RPMI8226 (cell line): ENCODE data around the gene FTO.
"Not testable (repeated sequence)": the region's sequence is repeated elsewhere in the genome, so short reads cannot be mapped to it uniquely, and the experiment has no call there.

ENCODE experiments used
- DNase-seq: peaks from one replicate; pipeline ENCODE4 v3.0.0-alpha.2; 2015

Gene FTO

DNA sequence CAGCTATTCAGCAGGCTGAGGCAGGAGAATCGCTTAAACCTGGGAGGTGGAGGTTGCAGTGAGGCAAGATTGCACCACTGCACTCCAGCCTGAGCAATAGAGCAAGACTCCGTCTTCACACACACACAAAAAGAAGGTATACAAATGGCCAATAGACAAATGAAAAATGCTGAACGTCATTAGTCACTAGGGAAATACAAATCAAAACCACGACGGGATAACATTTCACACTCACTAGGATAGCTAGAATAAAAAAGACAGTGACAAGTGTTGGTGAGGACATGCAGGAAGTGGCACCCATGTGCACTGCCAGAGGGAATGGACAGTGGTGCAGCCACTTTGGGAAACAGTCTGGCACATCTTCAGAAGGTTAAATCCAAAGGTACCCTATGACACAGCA, 172.9 kb downstream of the FTO start:
- DNase-seq, result no peak

DNA sequence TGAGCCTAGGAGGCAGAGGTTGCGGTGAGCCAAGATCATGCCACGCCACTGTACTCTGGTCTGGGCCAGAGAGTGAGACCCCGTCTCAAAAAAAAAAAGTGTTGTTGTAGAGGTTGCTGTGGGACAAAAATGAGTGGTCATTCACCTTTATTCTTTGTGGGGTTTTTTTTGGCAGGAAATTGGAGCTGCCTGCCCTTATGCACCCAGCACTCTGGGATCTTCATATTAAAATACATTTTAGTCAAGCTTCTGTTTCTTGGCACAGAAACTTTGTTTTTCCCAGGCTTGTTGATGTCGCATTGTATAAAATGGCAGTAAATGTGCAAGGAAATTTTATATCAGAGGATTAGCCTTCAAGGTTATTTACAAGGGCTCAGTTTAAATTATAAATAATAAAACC, 174.3 kb downstream of the FTO start:
- DNase-seq, result no peak

DNA sequence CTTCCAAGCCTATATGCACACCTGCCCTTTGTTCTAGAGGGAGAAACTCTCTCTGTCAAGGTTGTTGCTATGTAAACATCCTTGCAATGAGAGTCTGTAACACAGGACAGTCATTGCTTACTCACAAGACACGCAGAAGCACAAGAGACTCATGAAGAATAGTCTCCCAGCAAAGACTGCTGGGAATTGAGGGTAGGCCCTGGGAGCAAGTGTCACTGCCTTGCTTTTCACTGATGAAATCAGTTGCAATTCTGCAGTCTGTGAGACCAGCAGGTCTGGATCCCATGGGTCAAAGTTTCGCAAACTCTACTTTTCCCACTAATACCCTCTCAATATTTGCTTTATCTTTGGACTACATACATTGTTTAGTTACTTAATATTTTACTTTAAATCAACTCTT, 177.4 kb downstream of the FTO start:
- no peak for DNase-seq

DNA sequence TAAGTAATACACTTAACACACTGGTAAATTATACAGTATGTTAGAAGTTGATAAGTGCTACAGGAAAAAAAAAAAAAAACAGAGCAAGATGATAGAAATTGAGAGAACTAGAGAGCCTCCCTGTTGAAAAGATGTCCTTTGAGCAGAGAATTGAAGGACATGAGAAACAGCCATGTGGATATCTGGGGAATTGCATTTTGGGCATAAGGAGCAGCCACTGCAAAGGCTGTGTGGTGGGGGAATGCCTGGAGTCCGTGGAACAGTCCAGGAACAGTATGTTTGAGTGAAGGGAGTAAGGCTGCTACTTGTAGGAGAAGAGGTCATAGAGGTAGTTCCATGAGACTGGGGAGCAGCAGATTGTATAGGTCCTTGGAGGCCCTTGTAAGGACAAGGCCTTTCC, 178.4 kb downstream of the FTO start:
- no peak for DNase-seq

DNA sequence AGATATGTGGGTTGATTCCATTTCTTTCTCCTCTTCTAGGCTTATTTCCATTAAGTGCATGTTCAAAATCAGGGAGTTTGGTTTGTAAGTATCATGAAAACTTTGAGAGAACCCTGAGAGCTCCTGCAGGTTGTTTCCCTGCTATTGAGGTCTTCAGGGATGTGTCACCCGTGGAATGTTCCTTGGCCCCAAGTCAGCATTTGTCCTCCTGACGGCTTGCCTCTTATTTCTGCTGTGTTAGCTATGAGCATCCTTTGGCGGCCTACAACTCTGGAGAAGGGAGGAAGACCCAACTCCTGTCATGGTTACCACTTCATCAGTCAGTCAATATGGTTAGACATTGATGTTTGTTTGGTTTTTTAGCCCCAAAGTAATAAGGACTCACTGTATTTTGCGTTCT, 180.8 kb downstream of the FTO start:
- no peak for DNase-seq

DNA sequence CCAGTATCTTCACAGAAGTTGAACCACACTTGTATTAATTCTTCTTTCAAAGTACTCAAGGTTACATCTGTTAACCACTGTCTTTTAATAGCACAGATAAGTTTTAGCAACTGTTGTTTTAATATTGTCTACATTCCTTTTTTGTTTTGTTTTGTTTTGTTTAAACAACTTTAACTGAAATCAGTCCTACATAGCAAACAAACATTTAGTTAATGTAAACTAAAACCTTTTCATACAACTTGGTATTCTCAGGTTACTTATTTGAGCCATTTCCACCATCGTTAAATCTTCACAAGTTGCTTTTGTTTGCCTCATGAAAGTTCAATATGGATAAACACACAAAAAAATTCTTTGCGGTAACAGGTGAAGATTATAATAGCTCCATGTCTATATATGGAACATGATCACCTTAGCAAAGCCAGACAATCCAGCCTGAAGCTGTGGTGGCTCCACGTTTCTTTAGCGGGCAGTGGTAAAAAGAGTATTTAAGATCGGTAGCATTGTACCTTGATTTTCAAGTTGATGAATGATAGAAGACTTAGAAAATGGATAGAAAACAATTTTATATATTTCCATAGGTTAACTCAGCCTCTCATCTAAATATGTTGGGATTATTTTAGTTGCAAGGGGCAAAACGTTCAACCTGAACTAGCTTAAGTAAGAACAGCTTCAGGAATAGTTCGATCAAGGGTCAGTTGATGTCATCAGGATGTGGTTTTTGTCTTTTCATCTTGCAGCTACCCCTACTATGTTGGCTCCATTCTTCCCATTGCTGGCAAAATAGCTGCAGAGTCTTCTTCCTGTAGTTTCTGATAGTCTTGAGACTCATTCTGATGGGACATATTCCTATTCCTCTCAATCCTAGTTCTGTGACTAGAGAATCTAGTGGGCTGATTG, 182.8 kb downstream of the FTO start:
- no peak for DNase-seq

DNA sequence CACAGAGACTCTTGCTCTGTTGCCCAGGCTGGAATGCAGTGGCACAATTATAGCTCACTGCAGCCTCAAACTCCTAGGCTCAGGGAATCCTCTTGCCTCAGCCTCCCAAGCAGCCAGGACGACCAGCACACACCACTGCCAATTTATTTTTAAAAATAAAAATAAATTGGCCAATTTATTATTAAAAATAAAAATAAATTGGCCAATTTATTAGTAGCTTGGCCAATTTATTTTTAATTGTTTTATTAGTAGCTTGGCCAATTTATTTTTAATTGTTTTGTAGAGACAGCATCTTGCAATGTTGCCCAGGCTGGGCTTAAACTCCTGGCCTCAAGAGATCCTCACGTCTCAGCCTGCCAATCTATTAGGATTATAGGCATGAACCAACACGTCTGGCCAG, 184.3 kb downstream of the FTO start:
- no peak for DNase-seq

DNA sequence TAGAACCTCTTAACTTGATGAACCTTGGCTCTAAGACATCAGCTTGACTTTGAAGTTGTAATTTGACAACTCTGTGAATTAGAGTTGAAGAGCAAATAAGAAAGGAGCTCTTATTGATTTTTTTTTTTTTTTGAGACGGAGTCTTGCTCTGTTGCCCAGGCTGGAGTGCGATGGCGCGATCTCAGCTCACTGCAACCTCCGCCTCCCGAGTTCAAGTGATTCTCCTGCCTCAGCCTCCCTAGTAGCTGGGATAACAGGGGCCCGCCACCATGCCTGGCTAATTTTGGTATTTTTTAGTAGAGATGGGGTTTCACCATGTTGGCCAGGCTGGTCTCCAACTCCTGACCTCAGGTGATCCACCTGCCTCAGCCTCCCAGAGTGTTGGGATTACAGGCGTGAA, 186.9 kb downstream of the FTO start:
- DNase-seq, result not testable (repeated sequence)

DNA sequence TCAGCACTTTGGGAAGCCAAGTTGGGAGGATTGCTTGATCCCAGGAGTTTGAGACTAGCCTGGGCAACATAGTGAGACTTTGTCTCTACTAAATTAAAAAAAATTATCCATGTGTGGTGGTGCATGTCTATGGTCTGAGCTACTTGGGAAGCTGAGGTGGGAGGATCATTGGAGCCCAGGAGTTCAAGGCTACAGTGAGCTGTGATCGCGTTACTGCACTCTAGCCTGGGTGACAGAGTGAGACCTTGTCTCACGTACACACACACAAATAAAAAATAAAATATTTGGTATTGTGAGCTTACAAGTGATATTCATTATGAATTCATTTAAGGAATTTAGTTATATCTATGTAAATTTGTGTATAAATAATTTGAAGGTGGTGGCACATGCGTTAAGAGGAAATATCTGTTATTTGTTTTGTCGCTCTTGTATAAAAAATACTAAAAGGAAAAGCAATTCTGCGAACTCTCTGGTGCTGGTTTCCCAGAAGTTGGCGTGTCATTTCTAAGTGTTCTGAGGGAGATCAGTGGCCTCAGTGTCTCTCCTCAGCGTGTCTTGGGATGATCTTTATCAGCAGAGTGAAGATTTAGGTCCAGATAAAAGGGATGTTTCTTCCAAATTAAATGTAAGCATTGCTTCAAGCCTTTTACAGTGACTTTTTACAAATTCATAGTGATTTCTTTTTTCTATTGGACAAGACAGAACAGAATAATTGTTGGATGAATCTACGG, 187.6 kb downstream of the FTO start:
- DNase-seq, result no peak

DNA sequence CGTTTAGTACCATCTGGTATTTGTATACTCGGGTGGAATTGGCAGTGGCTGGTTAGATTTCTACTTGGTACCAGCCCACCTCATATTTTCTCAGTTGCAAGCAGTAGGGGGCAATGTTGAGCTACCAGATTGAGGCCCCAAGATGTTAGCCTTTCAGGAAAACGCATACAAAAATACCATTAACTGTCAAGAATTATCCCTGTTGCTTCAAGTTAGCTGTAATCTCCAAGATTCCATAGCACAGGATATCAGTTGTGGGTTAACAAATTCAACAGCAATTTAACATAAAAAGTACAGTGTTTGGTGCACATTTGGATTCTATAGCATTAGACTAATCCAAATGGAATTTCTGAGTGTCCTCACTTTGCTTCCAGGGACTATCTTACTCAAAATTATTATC, 188.2 kb downstream of the FTO start:
- DNase-seq, result peak; percentile 57

DNA sequence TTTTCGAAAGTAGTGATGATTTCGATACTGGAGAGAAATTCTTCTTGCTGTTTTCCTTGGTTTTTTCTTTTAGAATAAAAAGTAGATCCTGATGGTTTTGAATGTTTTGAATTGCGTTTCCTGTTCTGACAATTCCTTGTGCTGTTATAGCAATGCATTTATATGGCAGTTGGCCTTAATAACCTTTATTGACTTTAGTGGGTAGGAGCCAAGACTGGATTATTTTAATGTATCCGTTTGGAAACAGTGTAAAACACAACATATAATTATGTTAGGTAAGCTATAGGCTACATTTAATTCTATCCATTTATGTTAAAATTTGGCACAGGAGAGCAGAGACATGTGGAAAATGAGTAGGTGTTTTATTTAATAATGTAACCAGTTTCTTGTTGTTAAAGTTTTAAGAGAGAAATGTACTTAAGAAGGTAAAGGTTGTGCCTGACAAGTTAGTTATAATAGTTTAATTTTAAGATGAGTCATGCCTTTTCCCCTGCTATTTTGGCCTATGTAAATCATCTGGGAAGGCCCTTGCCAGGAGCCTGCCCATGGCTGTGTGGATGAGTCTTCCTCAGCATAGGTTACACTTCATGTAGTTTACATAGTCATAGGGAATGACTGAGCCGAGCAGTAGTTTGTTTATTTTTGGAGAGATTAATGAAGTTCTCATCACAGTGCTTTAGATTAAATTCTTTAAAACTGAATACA, 189.9 kb downstream of the FTO start:
- DNase-seq, result no peak

DNA sequence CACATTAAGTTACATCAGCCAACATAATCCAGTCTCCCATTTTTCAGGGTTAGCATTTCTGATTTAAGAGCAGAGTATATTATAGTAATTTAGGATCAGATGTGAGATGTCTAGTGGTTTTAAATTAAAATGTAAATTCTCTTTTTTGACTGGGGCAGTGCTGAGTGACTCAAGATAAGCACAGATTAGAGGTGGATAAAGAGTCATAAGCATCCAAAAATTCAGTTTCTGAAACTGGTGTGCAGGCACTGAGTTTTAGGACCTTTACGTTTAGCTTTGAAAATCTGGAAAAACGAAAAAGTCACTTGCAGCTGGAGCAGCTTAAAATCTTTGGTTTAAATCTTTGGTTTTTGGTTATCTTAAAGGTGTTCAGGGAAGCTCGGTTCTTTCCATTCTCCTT, 190.7 kb downstream of the FTO start:
- no peak for DNase-seq

DNA sequence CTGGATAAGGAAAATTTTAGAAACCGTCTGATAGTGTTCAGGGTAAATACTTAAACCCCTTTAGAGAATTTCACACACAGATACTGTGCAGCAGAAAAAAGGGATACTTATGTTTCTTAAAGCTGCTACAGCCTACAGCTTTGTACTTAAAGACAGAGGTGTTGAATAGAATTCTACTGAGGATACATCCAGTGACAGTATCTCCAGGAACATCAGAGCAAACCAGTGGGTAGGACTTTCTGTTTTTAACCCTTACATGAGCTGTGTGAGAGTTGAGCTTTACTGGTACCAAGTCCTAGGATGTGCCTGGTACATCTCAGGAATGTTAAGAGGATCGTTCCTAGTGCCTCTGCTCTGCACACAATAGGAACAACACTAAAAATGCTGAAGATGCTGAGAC, 191.5 kb downstream of the FTO start:
- DNase-seq, result no peak

DNA sequence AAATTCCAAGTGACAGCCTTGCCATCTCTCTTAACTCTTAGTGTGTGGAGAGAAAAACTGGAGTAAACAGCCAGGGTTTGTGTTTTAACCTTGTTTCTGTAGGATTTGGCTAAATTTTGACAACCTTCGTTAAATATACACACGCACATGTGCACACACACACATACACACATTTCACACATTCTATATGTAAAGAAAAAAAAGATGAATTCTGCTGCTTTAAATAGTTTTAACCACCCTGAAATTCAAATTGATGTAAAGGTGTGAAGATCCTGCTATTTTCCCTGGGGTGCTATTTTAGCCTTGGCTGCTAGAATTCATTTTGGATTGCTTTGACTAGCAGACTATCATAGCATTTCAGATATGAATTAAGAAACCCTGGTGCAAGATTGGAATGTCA, 191.9 kb downstream of the FTO start:
- no peak for DNase-seq

DNA sequence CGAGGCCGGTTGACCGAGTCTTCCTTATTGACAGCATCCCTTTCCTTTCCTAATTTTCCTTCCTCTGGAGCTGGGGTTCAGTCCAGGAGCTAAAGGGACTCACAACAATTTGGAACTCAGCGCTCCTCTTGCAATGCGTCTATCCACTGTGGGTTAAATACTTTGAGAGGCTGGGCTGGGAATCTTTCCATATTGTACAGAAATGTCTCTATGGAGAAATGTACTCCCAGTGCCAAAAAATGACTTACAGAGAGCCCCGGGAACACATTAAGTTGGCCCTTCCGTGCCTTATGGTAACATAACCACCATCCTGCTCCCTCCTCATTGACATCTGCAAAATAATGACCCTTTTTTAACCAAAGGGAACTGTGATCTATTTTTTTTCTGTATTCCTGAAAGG, 192.8 kb downstream of the FTO start:
- no peak for DNase-seq

DNA sequence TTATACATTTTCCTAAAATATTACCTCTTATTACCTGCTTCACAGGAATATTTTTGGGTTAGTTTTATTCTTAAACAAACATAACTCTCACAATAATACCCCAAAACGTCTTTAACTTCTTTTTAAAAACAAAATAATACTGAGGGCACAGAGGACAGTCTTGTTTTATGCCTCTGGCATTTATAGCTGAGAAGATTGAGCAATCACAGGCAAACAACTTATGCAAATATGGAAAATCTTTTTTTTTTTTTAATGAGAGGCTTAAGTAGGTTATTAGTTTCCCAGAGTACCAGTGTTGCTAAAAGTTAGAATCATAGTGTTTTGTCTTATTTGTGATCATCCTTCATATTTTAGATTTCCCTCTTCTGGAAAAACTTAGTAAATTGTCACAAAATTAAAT, 195.0 kb downstream of the FTO start:
- no peak for DNase-seq

DNA sequence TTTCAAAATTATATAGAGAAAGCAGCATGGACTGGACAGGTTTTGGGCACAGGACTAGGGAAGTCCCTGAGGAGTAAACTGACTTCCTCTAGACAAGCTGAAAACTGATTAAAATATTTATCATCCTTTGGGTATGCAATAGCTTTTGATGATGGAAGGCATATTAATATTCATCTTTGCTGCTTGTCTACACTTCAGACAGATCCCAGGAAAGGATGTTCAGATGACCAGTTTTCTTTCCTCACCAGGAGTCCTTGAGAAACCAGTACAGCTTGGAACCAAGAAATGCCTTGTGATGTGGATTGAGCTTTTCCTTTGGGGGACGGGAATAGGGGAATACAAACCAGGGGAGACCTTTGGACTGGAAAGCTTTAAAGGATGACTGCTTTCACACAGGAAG, 195.5 kb downstream of the FTO start:
- no peak for DNase-seq

DNA sequence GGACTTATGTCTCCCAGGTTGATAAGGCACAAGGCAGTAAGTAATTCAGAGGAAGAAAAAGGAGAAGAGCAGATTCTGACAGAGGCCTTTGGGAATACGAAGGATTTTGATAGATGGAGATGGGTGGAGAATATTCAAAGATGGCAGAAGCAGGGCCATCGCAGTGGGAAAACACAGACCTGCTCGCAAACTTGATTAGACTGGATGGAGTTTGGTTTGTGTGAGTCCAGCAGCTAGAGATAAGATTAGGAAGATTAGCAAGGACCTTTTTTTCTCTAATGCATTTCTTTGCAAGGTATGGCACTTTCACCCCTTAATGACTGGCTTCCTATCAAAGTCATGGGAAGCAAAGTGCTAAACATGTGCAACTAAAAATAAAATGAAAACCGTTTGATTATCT, 196.7 kb downstream of the FTO start:
- no peak for DNase-seq

DNA sequence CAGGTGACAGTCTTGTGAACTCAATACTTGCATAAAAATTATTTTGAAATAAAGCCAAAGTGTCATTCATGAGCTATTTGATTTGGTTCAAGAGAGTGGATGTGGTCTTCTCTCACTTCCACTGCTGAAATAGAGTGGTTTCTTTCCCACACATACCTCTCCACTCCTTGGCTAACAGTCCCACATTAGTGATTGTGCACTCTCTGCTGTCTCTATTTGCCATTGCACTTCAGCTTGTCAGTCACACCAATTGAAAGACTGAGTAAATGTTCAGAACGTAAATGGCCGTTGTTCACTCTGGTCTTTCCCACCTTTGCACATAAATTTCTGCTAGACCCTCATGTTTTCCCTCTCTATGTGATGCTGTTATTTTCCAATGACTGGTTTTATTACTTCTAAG, 197.5 kb downstream of the FTO start:
- no peak for DNase-seq

DNA sequence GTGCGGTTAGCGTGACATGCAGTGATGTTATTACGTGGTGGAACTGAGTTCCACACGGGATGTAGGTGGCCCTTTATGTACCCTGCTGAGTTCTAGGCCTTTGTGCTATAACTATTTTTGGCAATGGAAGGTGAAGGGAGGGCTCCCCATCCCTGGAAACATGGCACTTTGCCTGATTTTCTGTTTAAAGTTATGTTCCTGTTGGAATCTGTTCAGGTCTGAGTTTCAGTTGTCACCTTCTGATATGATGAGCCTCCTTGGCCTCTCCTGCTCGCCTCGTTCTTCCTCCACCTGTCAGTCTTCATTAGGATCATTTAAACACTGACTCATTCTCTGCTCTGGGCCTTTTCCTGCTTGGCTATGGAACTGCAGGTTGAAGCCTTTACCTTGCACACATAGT, 200.6 kb downstream of the FTO start:
- DNase-seq, result no peak

DNA sequence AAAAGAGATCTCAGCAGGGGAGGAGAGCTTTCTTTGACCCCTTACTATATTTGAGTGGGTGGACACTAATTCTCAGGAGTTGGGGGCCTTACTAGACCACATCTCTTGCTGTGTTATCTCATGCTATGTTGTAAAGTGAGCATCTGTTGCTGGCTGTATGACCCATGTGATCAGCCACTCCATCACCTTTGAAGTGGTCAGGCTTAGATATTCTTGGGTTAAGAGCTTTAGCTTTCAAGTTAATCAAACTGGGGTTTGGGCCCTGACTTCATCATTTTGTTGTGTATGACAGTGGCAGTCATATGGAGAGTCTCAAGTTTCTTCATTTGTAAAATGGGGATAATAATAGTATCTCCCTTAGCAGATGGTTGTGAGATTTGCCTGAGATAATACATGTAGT, 201.1 kb downstream of the FTO start:
- DNase-seq, result no peak

DNA sequence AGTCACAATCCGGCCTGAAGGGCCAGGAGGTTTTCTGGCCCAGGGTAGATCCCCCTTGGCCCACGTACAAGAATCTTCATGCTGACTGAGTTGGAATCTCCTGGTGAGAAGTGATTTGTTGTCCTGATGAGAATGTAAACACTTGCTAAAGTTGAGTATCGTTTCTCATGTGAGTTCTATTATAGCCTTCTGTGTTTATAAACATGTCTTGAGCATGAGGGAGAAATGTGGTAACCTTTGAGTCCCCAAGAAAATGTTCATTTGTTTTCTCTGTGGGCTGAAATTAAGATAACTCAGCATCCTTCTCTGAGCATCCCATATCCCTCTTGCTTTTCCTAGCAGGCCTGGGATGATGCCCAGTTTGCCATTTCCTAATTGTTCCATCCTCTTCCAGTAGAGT, 204.8 kb downstream of the FTO start:
- DNase-seq, result no peak

DNA sequence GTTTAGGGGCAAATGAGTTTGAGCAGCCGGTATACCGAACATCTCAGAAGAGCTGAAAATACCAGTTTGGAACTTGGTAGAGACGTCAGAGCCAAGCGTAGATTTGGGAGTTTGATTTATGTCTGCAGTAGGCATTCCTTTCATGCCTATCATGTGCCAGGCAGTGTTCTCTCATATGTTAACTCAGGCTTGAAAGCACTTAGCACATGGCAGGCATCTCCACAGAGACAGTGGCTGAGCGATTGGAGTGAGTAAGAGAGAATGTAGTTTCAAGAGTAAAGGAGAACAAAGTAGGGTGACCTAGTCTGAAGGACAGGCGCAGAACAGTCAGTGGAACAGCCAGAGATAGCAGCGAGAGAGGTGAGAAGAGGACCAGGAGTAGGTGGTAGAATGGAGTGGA, 207.0 kb downstream of the FTO start:
- DNase-seq, result no peak

DNA sequence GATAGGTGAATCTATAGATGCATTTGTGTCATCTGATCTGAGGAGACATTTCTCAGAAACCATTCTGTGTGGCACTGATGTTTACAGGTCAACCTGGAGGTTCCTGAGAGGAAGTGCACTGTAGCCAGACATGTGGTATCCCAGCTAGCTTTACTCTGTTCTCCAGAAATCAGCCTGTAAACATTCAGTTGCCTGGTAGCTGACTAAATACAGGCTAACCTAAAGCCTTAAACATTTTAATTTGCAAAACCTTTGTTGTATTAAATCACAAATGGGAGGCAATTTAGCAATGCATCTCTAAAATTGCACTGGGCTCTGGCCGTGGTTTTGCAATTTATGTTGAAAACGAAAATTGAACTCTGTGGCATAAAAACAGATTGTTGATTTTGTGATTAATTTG, 207.6 kb downstream of the FTO start:
- no peak for DNase-seq
